GM18858 (cell line): ENCODE data around the gene TNFRSF12A.

ENCODE experiments used
- ATAC-seq: cut with Tn5 transposase; IDR thresholded peaks from one replicate; pipeline ENCODE4 v1.9.1; 2021; ENCODE audit not compliant: unreplicated experiment

The TNFRSF12A gene

GRCh38 chr16:2985893-2986355 is 34.2 kb upstream of the TNFRSF12A start:
- no peak for ATAC-seq

DNA sequence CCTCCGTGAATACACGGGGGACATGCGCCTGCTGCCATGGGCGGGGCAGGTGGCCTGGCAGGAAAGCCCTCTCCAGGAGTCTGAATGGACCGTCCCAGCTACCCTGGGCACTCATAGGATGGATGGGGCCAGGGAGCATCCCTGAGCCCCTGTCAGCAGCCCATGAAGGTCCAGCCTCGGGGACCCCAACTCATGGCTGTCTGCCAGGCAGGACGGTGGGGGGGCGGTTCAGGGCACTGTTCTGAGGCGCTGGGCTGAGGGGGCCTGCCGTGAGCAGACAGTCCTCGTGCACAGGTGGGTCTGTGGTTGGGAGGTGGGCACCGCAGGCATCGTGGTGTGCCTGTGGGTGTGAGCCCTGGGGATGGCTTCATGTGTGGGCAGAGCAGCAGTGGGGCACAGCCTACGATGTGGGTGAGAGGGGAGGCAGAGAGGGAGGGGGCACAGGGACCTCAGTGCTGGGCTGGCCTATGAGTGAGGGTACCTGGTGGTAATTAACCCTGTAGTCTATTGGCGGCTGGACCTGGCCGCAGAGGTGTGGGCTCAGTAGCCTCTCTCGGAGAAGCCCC is 33.5 kb upstream of the TNFRSF12A start:
- no peak for ATAC-seq

DNA sequence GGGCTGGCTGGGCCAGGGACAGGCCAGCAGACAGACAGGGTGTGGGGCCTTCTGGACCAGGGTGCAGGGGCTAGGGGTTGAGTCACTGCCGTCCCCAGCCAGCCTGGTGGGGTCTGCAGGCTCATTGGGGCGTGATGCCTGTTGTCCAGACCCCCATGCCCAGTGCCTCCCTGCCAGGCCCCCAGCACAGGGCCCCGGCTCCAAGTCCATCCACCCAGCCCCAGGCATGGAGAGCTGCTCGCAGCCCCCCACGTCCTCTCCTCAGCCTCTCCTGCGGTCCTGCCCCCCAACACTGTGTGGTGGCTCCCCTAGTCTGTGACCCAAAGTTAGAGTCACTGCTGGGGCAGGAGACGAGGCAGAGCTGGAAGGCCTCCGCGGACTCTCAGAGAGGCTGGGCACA is 32.9 kb upstream of the TNFRSF12A start:
- ATAC-seq = no peak

GRCh38 chr16:2987833-2988232 is 32.3 kb upstream of the TNFRSF12A start:
- ATAC-seq = no peak

- no peak for ATAC-seq
These were observed 31.5 kb upstream of the TNFRSF12A start for GRCh38 chr16:2988590-2989099.

DNA sequence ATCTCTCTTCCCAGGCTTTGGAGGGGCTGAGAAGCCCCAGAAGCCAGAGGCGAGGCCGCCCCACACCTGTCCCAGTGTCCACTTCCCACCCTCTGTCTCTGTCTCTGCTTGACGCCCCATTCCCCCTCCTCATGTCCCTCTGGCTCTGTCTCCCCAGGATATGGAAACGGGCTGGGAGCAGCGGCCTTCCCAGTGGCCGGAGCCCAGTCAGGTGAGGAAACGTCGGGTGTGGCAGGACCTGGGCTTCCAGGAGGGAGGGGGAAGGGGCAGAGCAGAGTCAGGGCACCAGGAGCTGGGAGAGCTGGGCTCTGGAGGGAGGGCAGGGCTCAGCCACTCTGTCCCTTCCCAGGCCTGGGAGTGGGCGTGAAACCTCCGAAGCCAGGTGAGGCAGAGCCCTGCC is 29.3 kb upstream of the TNFRSF12A start:
- no peak for ATAC-seq

- ATAC-seq = no peak
These were observed 28.5 kb upstream of the TNFRSF12A start for GRCh38 chr16:2991566-2992261.

- no peak for ATAC-seq
These were observed 27.6 kb upstream of the TNFRSF12A start for GRCh38 chr16:2992383-2993081.

DNA sequence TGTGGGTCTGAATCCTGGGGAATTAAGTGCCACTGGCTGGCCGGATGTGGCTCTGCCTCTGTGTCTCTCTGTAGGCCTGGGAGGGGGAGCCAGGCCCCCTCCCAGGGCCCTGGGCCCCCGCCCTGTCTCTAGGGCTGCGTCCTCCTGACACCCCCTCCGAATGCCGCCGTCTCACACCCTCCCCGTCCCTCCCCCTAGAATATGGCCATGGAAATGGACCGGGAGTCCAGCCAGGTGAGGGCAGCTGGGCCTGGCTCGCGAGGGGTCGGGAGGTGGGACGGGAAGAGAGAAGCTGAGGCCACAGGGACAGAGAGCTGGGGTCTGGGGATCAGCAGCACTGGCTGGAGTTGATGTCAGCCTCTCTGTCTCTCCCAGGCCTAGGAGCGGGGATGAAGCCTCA is 23.9 kb upstream of the TNFRSF12A start:
- ATAC-seq = no peak

- ATAC-seq = no peak
These were observed 20.2 kb upstream of the TNFRSF12A start for GRCh38 chr16:2999929-3000328.

- no peak for ATAC-seq
These were observed 19.6 kb upstream of the TNFRSF12A start for GRCh38 chr16:3000540-3000939.

- no peak for ATAC-seq
These were observed 18.9 kb upstream of the TNFRSF12A start for GRCh38 chr16:3001316-3001715.

GRCh38 chr16:3003582-3004270 is 16.4 kb upstream of the TNFRSF12A start:
- ATAC-seq = peak; percentile 88

- no peak for ATAC-seq
These were observed 15.8 kb upstream of the TNFRSF12A start for GRCh38 chr16:3004319-3004718.

GRCh38 chr16:3004781-3005284 is 15.3 kb upstream of the TNFRSF12A start:
- ATAC-seq = no peak

- ATAC-seq = no peak
These were observed 12.9 kb upstream of the TNFRSF12A start for GRCh38 chr16:3007059-3007956.

DNA sequence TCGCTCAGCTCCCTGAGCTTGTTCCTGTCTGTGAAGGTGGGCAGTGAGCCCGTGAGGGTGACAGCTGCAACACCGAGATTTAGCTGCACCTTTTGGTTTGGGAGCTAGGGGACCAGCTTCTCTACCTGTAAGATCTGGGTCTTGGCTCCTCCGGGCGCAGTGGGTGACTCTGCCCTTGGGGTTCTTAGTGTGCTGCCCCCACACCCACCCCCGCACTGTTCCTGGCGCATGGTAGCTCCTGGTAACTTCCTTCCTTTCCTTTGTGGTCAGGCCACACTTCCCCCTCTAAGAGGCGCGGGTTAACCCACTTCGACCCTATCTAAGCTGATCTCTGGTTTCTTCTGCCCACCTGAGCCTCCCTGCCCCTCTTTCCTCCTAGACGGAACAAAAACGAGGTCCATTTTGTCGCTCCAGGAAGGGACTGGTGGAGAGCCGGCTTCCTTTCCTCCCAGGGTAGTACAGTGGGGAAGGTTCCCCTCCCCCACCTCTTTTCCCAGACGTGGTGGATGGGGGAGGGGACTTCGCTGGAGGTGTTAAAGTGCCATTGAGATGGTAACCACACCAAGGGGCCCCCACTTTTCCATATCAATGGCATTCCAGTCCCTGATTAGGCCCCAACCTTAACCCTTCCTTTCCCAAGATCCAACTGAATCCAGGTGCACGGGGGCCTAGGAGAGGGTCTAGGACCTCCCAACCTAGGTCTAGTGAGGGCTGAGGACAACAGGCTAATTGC is 12.0 kb upstream of the TNFRSF12A start:
- ATAC-seq = no peak

GRCh38 chr16:3008690-3009037 is 11.5 kb upstream of the TNFRSF12A start:
- no peak for ATAC-seq

DNA sequence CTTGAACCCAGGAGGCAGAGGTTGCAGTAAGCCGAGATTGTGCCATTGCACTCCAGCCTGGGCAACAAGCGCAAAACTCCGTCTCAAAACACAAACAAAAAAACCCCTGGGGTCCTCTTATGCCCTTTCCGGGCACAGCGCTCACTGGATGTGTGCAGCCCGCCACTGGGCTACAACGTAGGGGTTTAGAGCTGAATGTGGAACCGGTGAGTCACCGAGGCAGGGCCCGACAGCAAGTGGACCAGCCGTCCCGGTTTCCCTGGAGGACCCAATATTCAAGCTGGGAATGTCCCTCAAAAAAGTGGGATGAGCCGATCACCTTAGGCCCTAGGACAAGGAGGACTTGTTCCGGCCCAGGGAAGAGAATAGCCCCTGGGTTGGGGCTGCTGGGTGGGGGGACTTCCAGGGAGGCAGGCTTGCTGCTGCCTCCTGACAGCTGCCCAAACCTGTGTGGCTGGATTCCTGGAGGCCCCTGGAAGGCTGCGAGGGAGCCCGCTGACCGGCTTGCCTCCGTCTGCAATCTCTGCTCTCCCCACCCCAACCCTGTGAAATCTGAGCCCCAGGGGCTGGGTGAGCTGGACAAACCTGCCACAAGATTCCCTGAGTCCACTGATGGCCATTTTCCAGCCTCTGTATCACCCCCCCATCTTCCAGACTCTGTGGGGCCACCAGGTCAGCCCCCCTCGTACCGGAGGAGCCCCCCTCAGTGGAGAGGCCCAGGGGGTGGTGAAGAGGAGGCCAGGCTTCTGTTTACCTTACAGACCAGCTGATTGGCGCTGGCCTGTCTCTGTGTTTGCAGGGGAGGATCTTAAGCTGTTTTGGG is 10.4 kb upstream of the TNFRSF12A start:
- ATAC-seq = no peak
